NB4 (cell line): Measurements from ENCODE around the gene TLCD3B.
A peak's percentile ranks its signal among the peaks of the same experiment; 100 is the strongest.

Experiments
- DNase-seq: peaks from one replicate; pipeline ENCODE4 v3.0.0; 2010; ENCODE audit warnings: low read depth
- H3K4me3 ChIP-seq: one replicate; pipeline ENCODE4 v1.5.1; 2011; ENCODE audit warnings: mild to moderate bottlenecking, low read depth, low read length, moderate library complexity
- MYC ChIP-seq: IDR thresholded peaks from 2 replicates; pipeline ENCODE4 v1.6.1; 2011; ENCODE audit warnings: low read depth, low read length
- POLR2A ChIP-seq: IDR thresholded peaks from 2 replicates; pipeline ENCODE4 v1.6.1; 2011; ENCODE audit warnings: mild to moderate bottlenecking; ENCODE audit not compliant: insufficient read length; ENCODE audit errors: extremely low read depth
- TF ChIP-seq, protein P1 (sequence below): IDR thresholded peaks from one replicate; pipeline ENCODE4 v1.5.1; 2012; ENCODE audit warnings: low read depth, low read length
- TF ChIP-seq, protein P2 (sequence below): IDR thresholded peaks from 2 replicates; pipeline ENCODE4 v1.6.1; 2011; ENCODE audit warnings: low read depth, low read length

The TLCD3B gene

DNA sequence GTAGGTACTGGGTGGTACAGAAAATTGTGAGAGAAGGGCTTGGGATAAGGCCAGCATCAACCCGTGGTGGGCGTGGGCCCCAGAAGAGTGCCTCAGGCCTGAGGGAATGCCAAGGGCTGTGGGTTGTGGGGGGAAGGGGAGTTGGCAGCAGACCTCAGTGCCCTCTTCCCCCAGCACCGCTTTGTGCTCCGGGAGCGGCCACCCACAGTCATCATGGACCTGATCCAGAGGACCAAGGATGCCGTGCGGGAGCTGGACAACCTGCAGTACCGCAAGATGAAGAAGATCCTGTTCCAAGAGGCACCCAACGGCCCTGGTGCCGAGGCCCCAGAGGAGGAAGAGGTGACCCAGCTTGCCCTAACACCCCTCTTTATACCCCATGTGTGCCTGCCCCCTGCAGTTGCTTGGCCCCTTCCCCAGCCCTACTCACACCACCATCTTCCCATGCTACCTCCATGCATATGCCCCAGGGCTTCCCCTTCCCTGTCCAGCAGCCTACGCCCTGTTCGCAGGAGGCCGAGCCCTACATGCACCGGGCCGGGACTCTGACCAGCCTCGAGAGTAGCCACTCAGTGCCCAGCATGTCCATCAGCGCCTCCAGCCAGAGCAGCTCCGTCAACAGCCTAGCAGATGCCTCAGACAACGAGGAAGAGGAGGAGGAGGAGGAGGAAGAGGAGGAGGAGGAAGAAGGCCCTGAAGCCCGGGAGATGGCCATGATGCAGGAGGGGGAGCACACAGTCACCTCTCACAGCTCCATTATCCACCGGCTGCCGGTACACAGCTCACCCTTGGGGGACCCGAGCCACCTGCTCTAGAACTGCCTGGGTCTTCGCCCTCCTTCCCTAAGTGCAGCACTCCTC lies 48.3 kb downstream of the TLCD3B start:
- no peak overlapping the region for H3K4me3 ChIP-seq
- DNase-seq: no peak
- TF ChIP-seq, protein P1, sequence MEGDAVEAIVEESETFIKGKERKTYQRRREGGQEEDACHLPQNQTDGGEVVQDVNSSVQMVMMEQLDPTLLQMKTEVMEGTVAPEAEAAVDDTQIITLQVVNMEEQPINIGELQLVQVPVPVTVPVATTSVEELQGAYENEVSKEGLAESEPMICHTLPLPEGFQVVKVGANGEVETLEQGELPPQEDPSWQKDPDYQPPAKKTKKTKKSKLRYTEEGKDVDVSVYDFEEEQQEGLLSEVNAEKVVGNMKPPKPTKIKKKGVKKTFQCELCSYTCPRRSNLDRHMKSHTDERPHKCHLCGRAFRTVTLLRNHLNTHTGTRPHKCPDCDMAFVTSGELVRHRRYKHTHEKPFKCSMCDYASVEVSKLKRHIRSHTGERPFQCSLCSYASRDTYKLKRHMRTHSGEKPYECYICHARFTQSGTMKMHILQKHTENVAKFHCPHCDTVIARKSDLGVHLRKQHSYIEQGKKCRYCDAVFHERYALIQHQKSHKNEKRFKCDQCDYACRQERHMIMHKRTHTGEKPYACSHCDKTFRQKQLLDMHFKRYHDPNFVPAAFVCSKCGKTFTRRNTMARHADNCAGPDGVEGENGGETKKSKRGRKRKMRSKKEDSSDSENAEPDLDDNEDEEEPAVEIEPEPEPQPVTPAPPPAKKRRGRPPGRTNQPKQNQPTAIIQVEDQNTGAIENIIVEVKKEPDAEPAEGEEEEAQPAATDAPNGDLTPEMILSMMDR: no peak
- no peak for TF ChIP-seq MYC
- TF ChIP-seq, protein P2, sequence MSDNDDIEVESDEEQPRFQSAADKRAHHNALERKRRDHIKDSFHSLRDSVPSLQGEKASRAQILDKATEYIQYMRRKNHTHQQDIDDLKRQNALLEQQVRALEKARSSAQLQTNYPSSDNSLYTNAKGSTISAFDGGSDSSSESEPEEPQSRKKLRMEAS: no peak
- TF ChIP-seq POLR2A: no peak

DNA sequence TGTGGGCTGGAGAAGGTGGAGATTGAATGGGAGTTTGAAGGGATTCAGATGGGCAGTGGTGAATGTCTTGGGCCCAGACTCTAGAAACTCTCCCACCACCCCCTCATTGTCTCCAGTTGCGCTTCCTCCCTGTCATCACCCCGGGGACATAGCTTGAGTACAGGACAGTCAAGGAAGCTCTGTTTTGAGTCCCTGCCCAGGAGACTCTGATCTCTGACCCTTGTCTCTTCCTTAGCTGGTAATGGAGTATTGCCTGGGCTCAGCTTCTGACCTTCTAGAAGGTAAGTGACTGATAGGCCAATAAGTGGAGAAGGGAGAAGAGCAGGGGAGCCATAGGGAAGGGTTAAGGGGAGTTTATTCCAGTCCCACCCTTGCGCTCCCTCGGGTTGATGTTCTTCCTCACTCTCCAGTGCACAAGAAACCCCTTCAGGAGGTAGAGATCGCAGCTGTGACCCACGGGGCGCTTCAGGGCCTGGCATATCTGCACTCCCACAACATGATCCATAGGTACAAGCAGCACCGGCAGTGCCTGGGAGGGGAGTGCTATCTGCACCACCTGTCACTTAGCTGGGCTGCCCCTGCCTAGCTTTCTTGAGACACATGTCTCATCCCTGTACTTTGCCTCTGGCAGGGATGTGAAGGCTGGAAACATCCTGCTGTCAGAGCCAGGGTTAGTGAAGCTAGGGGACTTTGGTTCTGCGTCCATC lies 52.4 kb downstream of the TLCD3B start:
- TF ChIP-seq POLR2A: no peak
- TF ChIP-seq, protein P2: no peak
- TF ChIP-seq, protein P1: no peak
- no peak for TF ChIP-seq MYC
- no peak for DNase-seq
- no peak overlapping the region for H3K4me3 ChIP-seq

DNA sequence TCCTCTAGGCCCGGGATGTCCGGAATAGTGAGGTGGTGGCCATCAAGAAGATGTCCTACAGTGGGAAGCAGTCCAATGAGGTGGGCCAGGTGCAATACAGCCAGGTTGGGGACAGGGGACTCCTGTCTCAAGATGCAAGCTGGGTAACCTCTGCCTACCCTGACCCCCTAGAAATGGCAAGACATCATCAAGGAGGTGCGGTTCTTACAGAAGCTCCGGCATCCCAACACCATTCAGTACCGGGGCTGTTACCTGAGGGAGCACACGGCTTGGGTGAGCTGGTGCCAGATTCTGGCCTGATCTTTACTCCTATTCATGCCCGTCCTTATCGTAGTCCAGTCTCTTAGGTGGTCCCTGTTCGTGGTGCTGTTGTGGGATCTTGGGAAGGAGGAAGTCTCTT lies 53.0 kb downstream of the TLCD3B start:
- TF ChIP-seq POLR2A (no peak), MYC (no peak)
- TF ChIP-seq, protein P2: no peak
- TF ChIP-seq, protein P1: no peak
- DNase-seq: no peak
- no peak overlapping the region for H3K4me3 ChIP-seq

DNA sequence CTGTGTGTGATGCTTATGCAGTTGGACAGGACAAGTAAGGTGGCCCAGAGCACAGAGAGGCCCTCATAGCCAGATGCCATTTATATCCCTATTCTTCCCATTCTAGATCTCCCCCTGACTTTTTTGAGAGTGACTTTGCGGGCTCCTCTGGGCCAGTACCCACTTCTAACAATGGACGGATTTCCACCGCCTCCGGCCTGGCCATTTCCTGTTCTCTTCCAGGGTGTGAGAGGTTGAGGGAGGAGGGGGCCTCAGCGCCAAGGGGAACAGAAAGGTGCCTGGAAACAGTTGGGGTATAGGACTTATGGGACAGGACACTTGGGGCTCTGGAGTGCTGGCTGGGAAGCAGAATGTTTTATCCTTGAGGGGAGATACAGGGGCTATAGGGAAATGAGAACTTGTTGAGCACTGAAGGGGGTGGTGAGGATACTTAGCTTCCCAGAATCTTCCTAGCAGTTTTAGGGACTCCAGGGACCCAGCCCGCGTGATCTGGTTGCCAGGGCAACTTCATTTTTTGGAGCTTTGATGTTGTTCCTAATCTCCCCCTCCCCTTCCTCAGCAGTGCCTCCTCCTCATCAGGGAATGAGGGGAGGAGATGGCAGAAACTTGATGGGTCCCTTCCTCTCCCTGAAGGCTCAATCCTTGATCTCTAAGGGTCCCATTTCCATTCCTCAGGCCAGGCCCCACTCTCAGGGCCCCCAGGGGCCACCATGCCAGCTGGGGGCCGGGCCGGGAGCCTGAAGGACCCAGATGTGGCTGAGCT lies 53.8 kb downstream of the TLCD3B start:
- TF ChIP-seq POLR2A: no peak
- TF ChIP-seq, protein P2: no peak
- TF ChIP-seq MYC: no peak
- TF ChIP-seq, protein P1: no peak
- no peak for DNase-seq
- H3K4me3 ChIP-seq: peak overlapping the region; percentile 87

DNA sequence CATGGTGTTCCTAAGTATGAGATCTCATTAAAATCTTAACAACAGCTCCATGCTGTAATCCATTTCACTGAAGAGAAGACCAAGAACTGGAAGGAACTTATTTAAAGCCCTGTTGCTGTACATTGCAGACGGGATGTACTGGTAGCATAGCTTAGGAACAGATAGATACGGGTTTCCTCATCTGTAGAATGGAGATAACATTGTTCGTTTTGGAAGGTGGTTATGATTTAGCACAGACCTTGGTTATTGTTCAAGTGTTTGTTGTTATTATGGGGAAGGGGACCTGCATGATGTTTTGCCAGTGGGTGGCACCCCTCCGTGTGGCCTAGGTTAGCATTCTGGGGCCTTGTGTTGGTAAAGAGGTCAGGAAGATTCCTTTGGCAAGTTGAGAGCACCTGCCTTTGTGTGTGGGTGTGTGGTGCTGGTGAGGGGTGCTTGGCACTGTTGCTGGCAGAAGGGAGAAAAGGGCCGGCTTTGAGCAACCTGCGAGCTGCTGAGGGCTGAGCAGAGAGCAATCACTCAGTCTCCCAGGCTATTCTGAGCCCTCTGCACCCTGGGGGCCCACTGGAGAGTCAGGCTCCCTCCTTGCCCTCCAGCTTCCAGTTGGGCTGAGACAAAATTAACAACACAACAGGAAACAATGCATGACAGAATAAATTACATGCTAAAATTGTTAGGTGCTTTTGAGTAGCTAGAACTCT lies 55.1 kb downstream of the TLCD3B start:
- DNase-seq: no peak
- TF ChIP-seq, protein P2: no peak
- TF ChIP-seq POLR2A: no peak
- peak overlapping the region; percentile 87 for H3K4me3 ChIP-seq
